Measurements from ENCODE around the gene AGAP1. TPM values are rescaled to one million over a fixed set of nuclear protein-coding genes. Genes with fewer than 3 reads are reported as not detected.

The AGAP1 gene
- total RNA-seq, 1 donor from 2014 or later, result 44.0 TPM

GRCh38 chr2:235513984-235514626, 20.3 kb downstream of the AGAP1 start:
- Mint-ChIP-seq H3K27ac (no peak overlapping the region), H3K4me3 (no peak overlapping the region), H3K4me1 (peaks cover 8% of the 10 kb centered on the region), H3K9me3 (peaks cover 8% of the 10 kb centered on the region), H3K36me3 (peaks cover 7% of the 10 kb centered on the region), H3K27me3 (ENCODE audit: low read depth) (no peaks in the 10 kb centered on the region)
- DNase-seq (ENCODE audit: low spot score in 2 of 2, unreplicated experiment in 2 of 2), result no peak
- no peak for TF ChIP-seq CTCF (IDR thresholded peaks at IDR 0.05; ENCODE audit: unreplicated experiment)

DNA sequence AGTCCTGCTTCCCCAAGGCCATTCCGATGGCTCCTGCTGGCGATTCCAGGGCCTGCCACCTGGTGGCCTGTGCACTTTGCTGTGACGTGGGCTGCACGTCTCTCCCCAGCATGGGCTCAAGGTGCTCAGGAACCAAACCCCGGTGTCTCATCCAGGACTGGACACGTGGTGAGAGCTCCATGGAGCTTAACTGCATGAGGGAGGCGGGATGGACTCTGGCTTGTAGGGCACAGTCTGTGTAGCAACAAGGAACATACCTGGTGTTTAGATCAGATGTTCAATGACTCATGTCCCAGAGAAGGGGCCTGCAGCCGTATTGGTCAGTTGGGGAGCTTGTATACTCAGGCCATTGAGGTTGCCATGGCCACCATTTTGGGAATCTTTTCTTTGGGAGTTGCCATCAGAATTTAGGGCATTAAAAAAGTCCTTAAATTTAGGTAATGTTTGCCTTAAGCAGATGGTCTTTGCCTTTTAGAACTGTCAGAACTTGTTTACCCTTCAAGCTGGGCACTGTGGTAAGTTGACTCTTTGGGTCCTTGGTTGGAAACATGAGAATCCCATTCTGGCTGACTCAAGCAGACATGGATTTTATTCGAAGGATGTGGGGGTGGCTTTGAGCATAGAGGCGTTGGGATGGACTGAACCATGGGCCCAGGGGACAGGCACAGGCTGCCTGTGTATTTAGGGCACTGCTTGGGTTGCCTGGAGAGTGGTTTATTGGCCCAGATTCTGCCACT, 21.0 kb downstream of the AGAP1 start:
- DNase-seq (ENCODE audit: low spot score in 2 of 2, unreplicated experiment in 2 of 2), result no peak
- no peak overlapping the region for H3K4me3 Mint-ChIP-seq
- no peak for TF ChIP-seq CTCF (IDR thresholded peaks at IDR 0.05; ENCODE audit: unreplicated experiment)
- no peak overlapping the region for H3K27ac Mint-ChIP-seq
- H3K27me3 Mint-ChIP-seq (ENCODE audit: low read depth), result no peaks in the 10 kb centered on the region
- peaks cover 7% of the 10 kb centered on the region for H3K36me3 Mint-ChIP-seq
- peaks cover 8% of the 10 kb centered on the region for H3K4me1 Mint-ChIP-seq
- H3K9me3 Mint-ChIP-seq, result peaks cover 8% of the 10 kb centered on the region

GRCh38 chr2:235515364-235515742, 21.5 kb downstream of the AGAP1 start:
- peaks cover 8% of the 10 kb centered on the region for H3K9me3 Mint-ChIP-seq
- H3K4me3 Mint-ChIP-seq, result no peak overlapping the region
- H3K4me1 Mint-ChIP-seq, result peaks cover 8% of the 10 kb centered on the region
- peaks cover 7% of the 10 kb centered on the region for H3K36me3 Mint-ChIP-seq
- H3K27me3 Mint-ChIP-seq (ENCODE audit: low read depth), result no peaks in the 10 kb centered on the region
- no peak overlapping the region for H3K27ac Mint-ChIP-seq
- DNase-seq (ENCODE audit: low spot score in 2 of 2, unreplicated experiment in 2 of 2), result no peak
- TF ChIP-seq CTCF (IDR thresholded peaks at IDR 0.05; ENCODE audit: unreplicated experiment), result no peak

DNA sequence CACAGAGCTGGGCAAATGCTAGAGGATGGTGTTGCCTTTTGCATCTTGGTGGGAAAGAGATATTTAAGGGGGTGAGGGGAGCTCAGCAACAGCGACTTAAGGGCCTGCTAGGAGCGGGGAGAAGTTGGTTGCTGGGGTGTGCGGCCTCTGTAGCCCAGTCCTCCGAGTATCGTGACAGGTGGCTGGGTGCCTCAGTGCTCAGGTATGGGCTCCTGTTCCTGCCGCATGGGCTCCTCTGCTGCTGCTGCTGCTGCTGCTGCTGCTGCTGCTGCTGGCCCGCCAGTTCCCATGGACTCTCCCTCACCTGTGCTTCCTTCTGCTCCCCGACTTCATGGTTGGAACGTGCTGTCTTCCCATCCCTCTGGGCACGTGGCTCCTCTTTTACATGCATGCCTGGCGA, 22.0 kb downstream of the AGAP1 start:
- Mint-ChIP-seq H3K27ac (no peak overlapping the region), H3K4me3 (no peak overlapping the region), H3K36me3 (peaks cover 7% of the 10 kb centered on the region), H3K4me1 (peaks cover 8% of the 10 kb centered on the region), H3K27me3 (ENCODE audit: low read depth) (no peaks in the 10 kb centered on the region), H3K9me3 (peaks cover 8% of the 10 kb centered on the region)
- TF ChIP-seq CTCF (IDR thresholded peaks at IDR 0.05; ENCODE audit: unreplicated experiment), result no peak
- no peak for DNase-seq (ENCODE audit: low spot score in 2 of 2, unreplicated experiment in 2 of 2)

DNA sequence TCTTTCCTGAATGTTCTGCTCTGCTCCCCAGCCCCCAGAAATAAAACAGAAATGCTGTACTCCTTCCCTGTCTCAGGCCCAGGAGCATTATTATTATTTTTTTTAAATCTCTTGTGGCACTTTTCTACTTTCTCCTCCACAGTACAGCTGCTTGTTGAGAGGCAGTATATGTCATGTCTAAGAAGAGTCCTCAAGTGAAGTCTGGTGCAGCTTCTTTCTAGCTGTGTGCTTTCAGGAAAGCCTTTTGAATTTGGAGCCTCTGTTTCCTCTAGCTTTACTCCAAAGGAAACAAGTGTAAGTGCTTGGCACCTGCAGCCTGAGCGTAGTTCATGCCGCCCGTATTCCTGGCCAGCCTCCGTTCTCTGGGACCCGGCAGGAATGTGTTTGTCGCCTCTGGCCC, 22.4 kb downstream of the AGAP1 start:
- H3K36me3 Mint-ChIP-seq, result peaks cover 7% of the 10 kb centered on the region
- TF ChIP-seq CTCF (IDR thresholded peaks at IDR 0.05; ENCODE audit: unreplicated experiment), result no peak
- H3K9me3 Mint-ChIP-seq, result peaks cover 8% of the 10 kb centered on the region
- DNase-seq (ENCODE audit: low spot score in 2 of 2, unreplicated experiment in 2 of 2), result no peak
- no peak overlapping the region for H3K4me3 Mint-ChIP-seq
- H3K27me3 Mint-ChIP-seq (ENCODE audit: low read depth), result no peaks in the 10 kb centered on the region
- H3K27ac Mint-ChIP-seq, result no peak overlapping the region
- peaks cover 8% of the 10 kb centered on the region for H3K4me1 Mint-ChIP-seq

Data from mesothelial cell of epicardium (in vitro differentiated cells).